Fibroblast of mammary gland (primary cell): ENCODE results near the gene TBX10.
"Not testable (repeated sequence)": the region's sequence is repeated elsewhere in the genome, so short reads cannot be mapped to it uniquely, and the experiment has no call there.

Source experiments
- DNase-seq: peaks from one replicate; pipeline ENCODE4 v3.0.0-alpha.2; 2010; ENCODE audit warnings: low read depth
- H3K4me3 ChIP-seq: 2 replicates; pipeline ENCODE4 v1.5.1; 2011; ENCODE audit warnings: low read depth, mild to moderate bottlenecking, low read length, moderate library complexity; ENCODE audit not compliant: control insufficient read depth
- TF ChIP-seq, protein P1 (sequence below): conservative IDR thresholded peaks from 2 replicates; pipeline ENCODE4 v1.5.1; 2011; ENCODE audit warnings: low read depth, low read length, inconsistent platforms; ENCODE audit not compliant: control insufficient read depth, insufficient read depth

Gene TBX10

DNA sequence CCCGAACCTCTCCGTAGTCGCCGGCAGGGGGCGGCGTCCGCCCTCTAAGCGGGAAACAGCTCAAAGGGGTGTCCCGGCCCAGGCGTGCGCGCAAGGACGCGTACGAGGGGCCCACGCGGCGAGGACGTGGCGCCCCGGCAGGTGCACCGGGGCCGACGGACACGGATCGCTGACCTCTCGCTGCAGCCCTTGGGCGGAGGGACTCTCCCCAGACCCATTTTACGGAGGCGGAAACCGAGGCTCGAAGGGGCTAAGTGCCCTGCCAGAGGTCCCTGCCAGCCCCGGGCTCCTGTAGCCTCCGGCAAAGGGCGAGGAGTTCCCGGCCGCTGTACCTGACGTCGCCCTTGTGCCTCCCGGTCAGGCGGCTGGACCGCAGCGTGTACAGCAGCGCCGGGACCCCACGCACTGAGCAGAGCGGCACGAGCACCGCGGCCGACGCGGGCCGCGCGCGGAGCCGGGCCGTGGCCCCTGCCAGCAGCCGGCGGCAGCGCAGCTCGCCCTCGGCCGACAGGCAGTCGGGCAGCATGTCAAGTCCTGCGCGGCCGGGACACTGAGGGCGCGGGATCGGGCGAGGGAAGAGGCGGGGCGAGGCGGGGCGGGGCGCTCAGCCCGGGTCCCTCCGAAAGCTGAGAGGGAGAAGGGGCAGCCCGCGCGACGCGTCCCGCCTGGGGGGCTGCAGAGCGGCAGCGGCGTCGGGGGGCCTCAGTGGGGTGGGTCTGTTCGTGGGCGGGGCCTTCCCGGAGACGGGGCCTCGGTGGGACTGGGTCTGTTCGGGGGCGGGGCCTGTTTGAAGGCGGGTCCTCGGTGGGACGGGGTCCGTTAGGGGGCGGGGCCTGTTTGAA is 10.0 kb downstream of the TBX10 start, which contains the start of gene NUDT8:
Gene NUDT8, minus strand, starts transcription at position 552 of the 842 bp plus-strand sequence. Its CDS starts 26 bp downstream, at position 526.
- TF ChIP-seq, protein P1, sequence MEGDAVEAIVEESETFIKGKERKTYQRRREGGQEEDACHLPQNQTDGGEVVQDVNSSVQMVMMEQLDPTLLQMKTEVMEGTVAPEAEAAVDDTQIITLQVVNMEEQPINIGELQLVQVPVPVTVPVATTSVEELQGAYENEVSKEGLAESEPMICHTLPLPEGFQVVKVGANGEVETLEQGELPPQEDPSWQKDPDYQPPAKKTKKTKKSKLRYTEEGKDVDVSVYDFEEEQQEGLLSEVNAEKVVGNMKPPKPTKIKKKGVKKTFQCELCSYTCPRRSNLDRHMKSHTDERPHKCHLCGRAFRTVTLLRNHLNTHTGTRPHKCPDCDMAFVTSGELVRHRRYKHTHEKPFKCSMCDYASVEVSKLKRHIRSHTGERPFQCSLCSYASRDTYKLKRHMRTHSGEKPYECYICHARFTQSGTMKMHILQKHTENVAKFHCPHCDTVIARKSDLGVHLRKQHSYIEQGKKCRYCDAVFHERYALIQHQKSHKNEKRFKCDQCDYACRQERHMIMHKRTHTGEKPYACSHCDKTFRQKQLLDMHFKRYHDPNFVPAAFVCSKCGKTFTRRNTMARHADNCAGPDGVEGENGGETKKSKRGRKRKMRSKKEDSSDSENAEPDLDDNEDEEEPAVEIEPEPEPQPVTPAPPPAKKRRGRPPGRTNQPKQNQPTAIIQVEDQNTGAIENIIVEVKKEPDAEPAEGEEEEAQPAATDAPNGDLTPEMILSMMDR: peak; percentile 72
- peak within 1 kb of the TSS; percentile 66 for H3K4me3 ChIP-seq

DNA sequence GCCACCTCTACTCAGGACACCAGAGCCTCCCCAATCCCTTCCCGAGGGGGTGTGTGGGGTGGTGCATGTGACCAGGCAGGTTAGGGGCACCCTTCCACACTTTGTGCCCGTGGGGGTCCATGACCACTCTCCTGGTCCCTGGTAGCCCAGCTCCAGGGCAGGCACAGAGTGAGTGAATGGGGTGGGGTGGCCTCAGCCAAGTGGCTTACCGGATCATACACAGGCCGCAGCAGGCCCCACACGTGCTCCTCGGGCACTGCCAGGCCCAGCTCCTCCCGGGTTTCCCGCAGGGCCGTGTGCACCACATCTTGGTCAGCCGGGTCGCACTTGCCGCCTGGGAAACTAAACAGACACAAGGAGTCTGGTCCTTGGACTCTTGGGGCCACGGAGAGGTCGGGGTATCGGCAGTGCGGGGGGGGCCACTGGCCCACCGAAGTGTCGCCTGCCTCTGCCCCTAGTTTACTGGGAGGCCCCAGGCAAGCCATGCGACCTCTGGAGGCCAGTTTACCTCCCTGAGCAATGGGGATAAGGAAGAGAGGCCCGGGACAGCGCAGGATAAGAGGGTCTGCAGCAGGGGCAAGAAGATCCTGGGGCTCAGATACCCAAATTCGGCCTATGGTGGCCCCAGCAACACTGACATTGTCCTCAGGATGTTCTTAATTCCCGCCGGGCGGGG is 10.7 kb downstream of the TBX10 start:
- no peak overlapping the region for H3K4me3 ChIP-seq
- TF ChIP-seq, protein P1: no peak
- no peak for DNase-seq

More for the DNA sequence above, 10.0 kb downstream of the TBX10 start, which contains the start of gene NUDT8:
- peak; percentile 73 for DNase-seq

DNA sequence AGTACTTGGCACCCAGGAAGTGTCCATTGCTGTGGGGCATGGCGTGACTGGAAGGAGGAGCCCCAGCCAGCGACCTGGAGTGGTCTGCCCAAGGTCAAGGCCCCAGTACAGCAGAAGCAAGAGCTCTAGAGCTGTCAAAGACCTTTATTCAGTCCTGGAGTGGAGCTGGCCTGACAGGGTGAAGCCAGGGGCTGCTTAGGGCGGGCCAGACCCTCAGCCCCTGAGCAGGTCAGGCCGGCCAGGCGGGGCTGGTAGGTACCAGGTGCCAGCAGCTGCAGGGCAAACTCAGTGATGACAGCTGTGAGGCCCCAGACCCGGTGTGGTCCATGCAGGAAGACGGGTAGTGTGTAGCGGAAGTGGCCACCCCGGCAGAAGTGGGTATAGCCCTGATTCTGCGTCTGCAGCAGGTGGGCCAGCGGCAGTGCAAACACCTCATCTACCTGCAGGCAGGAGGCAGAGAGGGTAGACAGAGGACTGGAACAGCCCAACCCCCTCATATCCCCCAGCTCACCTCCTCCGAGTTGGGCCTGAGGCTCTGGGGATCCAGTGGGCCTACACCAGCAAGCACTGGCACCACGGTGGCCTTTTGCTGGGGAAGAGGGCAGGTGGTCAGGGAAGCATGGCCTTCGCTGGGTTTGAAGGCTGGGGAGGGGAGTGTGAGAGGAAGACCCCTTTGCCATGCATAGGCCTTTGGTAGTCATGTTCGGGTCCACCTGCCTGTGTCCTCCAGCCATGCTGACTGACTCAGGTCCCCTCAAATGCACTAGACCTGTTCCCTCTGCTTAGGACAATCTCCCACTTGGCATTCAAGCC is 11.5 kb downstream of the TBX10 start:
- no peak overlapping the region for H3K4me3 ChIP-seq
- no peak for DNase-seq
- TF ChIP-seq, protein P1: no peak

DNA sequence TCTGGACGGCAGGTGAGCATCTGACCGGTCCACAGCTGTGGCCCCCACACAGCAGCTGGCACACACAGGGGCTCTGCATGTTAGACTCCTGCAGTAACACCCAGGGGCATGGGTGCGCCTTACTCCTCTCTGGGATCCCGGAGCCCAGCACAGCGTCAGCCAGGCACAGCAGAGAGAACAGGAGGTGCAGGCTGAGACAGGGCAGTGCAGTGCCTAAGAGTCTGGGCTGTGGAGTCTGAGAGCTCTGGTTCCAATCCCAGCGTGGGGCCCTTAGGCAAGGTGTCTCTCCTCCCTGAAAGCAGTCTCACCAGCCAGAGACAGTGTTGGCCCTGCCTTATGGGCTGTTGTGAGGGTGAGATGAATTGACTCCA is 12.1 kb downstream of the TBX10 start:
- TF ChIP-seq, protein P1: no peak

DNA sequence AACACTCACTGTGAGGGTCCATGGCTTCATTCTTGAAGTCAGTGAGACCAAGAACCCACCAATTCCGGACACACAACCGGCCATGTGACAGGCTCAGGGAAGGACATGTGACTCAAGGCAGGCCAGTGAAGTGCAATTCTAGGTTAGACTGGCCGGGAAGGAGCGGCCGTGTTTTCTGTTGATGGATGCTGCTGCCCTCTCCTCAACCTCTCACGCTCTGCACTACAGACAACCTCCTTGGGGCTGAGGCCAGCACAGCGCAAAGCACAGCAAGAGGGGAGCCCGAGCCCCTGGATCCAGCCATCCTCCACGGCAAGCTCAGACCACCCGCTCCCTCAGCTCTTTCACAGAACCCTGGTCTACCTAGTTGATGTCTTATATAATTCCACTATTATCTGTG is 12.6 kb downstream of the TBX10 start:
- no peak for DNase-seq
- TF ChIP-seq, protein P1: no peak
- no peak overlapping the region for H3K4me3 ChIP-seq

More for the DNA sequence above, 12.1 kb downstream of the TBX10 start:
- H3K4me3 ChIP-seq: no peak overlapping the region
- DNase-seq: no peak

DNA sequence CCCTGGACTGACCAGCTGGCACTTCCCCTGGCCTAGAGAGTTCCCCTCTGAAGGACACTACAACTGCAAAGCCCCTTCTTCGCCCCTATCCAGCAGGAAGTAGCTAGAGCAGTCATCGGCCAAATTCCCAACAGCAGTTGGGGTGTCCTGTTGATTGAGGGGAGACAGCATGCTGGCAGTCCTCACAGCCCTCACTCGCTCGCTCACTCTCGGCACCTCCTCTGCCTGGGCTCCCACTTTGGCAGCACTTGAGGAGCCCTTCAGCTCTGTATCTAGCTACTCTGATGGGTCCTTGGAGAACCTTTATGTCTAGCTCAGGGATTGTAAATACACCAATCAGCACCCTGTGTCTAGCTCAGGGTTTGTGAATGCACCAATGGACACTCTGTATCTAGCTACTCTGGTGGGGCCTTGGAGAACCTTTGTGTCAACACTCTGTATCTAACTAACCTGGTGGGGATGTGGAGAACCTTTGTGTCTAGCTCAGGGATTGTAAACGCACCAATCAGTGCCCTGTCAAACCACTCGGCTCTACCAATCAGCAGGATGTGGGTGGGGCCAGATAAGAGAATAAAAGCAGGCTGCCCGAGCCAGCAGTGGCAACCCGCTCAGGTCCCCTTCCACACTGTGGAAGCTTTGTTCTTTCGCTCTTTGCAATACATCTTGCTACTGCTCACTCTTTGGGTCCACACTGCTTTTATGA is 13.3 kb downstream of the TBX10 start:
- DNase-seq, H3K4me3 ChIP-seq: not testable (repeated sequence)

DNA sequence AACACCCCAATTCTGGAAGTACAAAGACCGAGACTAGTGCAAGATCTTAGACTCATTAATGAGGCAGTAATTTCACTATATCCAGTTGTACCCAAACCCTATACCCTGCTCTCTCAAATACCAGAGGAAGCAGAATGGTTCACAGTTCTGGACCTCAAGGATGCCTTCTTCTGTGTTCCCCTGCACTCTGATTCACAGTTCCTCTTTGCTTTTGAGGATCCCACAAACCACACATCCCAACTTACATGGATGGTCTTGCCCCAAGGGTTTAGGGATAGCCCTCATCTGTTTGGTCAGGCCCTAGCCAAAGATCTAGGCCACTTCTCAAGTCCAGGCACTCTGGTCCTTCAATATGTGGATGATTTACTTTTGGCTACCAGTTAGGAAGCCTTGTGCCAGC is 15.8 kb downstream of the TBX10 start:
- H3K4me3 ChIP-seq, DNase-seq: not testable (repeated sequence)

DNA sequence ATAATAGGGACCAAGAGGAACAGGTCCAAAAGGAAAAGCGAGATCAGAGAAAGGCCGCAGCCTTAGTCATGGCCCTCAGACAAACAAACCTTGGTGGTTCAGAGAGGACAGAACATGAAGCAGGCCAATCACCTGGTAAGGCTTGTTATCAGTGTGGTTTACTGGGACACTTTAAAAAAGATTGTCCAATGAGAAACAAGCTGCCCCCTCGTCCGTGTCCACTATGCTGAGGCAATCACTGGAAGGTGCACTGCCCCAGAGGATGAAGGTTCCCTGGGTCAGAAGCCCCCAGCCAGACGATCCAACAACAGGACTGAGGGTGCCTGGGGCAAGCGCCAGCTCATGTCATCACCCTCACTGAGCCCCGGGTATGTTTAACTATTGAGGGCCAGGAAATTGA is 16.7 kb downstream of the TBX10 start:
- not testable (repeated sequence) for H3K4me3 ChIP-seq, DNase-seq

DNA sequence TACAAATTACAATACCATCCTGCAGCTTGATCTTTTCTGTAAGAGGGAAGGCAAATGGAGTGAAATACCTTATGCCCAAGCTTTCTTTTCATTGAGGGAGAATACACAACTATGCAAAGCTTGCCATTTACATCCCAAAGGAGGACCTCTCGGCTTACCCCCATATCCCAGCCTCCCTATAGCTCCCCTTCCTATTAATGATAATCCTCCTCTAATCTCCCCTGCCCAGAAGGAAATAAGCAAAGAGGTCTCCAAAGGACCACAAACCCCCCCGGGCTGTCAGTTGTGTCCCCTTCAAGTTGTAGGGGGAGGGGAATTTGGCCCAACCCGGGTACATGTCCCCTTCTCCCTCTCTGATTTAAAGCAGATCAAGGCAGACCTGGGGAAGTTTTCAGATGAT is 17.6 kb downstream of the TBX10 start:
- DNase-seq, H3K4me3 ChIP-seq: not testable (repeated sequence)

DNA sequence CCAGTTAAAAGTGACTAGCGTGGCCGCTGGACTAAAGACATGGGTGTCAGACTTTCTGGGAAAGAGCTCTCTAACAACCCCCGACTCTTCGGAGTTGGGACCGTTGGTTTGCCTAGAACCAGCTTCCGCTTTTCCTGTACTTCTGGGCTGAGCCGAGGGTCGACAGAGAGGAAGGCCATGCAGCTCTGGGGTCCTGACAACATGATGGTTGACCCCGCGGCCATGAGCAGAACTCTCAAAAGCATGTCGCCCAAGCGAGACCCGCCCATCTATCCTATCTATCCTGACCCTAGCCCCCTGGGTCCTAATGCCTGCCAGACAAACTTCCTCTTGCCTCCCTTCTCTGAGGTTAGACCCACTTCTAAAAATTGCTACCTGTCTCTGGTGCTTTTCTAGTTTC is 18.9 kb downstream of the TBX10 start:
- H3K4me3 ChIP-seq, DNase-seq: not testable (repeated sequence)
